A673 (cell line): ENCODE results near the gene SLC35B2. TPM values are rescaled to one million over a fixed set of nuclear protein-coding genes. Genes with fewer than 3 reads are reported as not detected.

ENCODE experiments used
- BruUV-seq: library from RNA; stranded (reverse); fragments of 400-500 nt; replicated peaks from 2 replicates; lab custom pipeline; 2021; lab: Mats Ljungman, UMichigan
- CTCF ChIA-PET: fragments of 300-600 bp; sonication (Branson Sonifier 250); formaldehyde crosslinking; loops from one replicate; lab custom pipeline; 2022; ENCODE audit warnings: antibody characterized with exemption; lab: Charles Lee
- POLR2A ChIA-PET: fragments of 300-600 bp; sonication (Branson Sonifier 250); formaldehyde crosslinking; loops from one replicate; lab custom pipeline; 2022; ENCODE audit warnings: antibody characterized with exemption; ENCODE audit not compliant: low non-redundant PET; lab: Charles Lee
- DNase-seq: peaks from one replicate; pipeline ENCODE4 v3.0.0-alpha.2; 2015; ENCODE audit warnings: low spot score
- H3K27ac ChIP-seq: fragments of 200-600 bp; sonication (generic); 2 replicates; pipeline ENCODE4 v1.5.1; 2016; ENCODE audit warnings: mixed run types, low read depth, mild to moderate bottlenecking, mixed read lengths, antibody characterized with exemption, low read length; ENCODE audit not compliant: poor library complexity, severe bottlenecking
- H3K27me3 ChIP-seq: fragments of 200-600 bp; sonication (generic); replicated peaks from 2 replicates; pipeline ENCODE4 v1.6.1; 2017; ENCODE audit warnings: mixed run types, low read depth, mild to moderate bottlenecking, mixed read lengths, antibody characterized with exemption, low read length; ENCODE audit not compliant: insufficient read depth, poor library complexity
- H3K36me3 ChIP-seq: fragments of 200-600 bp; sonication (generic); 2 replicates; pipeline ENCODE4 v1.6.1; 2016; ENCODE audit warnings: mixed run types, mild to moderate bottlenecking, mixed read lengths, antibody characterized with exemption, low read length; ENCODE audit not compliant: insufficient read depth, poor library complexity, severe bottlenecking
- H3K4me1 ChIP-seq: fragments of 200-600 bp; sonication (generic); 2 replicates; pipeline ENCODE4 v1.6.1; 2017; ENCODE audit warnings: mixed run types, mild to moderate bottlenecking, mixed read lengths, antibody characterized with exemption, low read length; ENCODE audit not compliant: insufficient read depth, poor library complexity, severe bottlenecking
- H3K4me3 ChIP-seq: fragments of 200-600 bp; sonication (generic); 2 replicates; pipeline ENCODE4 v1.5.1; 2016; ENCODE audit warnings: low read depth, mixed run types, mild to moderate bottlenecking, mixed read lengths, low read length; ENCODE audit not compliant: poor library complexity, severe bottlenecking
- H3K9me3 ChIP-seq: fragments of 200-600 bp; sonication (generic); 2 replicates; pipeline ENCODE4 v1.6.1; 2016; ENCODE audit warnings: mixed run types, low read depth, mild to moderate bottlenecking, mixed read lengths, antibody characterized with exemption, low read length; ENCODE audit not compliant: poor library complexity, severe bottlenecking
- EZH2 ChIP-seq: fragments of 200-600 bp; sonication (generic); IDR thresholded peaks from 2 replicates; pipeline ENCODE4 v1.6.1; 2017; ENCODE audit warnings: borderline replicate concordance, low read depth, mild to moderate bottlenecking, mixed read lengths, antibody characterized with exemption, low read length; ENCODE audit not compliant: poor library complexity, severe bottlenecking
- intact Hi-C: fragments of 100-400 bp; cut with micrococcal nuclease; formaldehyde crosslinking; loops from one replicate; pipeline ENCODE4 v1.10.0; 2022; ENCODE audit not compliant: unreplicated experiment
- total RNA-seq: library from RNA; stranded (reverse); gene quantifications from 2 replicates; pipeline ENCODE4 v1.2.3, GENCODE V29; 2021
- TF ChIP-seq, protein P1 (sequence below): fragments of 300-800, 200-600 bp; sonication (generic); conservative IDR thresholded peaks from 2 replicates; pipeline ENCODE4 v1.5.1; 2017; ENCODE audit warnings: low read depth, mild to moderate bottlenecking, antibody characterized with exemption, low read length, moderate library complexity, mixed read lengths

SLC35B2 gene
- total RNA-seq, 1 experiment from 2014 or later: 52.0 TPM

DNA sequence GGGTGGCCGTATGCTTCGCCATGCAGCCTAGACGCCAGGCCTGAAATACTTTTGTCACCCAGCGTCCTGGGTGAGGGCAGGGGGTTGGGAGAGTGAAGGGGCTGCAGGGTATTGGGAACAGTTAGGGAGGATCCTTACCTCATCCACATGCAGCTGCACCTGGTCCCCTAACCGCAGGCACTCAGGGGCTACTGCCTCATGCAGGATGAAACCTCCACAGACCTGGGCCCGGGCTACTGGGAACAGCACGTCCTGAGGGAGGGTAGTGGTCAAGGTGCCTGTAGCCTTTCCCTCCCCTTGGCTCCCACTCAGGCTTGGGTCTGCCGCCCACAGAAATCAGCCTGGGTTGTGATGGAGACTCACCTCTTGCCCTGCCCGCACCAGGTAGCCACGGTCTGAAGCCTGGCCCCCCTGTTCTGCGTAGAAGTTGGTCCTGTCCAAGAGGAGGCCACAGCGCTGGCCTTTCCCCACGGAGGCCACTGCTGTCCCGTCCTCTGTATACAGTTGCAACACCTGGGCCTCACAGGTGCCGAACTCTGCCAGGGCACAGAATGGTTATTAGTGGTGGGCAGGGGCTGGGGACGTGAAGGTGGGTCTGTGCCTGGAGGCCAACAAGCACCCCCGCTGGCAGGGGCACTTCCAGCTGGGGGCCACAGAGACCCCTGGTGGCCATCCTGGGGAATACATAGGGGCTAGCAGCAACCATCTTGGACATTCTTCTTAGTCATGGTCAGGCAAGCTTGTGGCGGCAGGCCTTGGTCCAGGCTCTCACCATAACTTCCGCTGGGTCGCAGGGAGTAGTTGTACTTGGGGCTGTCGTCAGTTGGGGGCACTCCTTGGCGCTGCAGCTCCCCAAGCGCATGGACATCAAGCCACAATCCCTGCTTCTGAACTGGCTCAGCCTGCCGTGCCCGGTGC, 47.2 kb upstream of the SLC35B2 start:
- TF ChIP-seq, protein P1, sequence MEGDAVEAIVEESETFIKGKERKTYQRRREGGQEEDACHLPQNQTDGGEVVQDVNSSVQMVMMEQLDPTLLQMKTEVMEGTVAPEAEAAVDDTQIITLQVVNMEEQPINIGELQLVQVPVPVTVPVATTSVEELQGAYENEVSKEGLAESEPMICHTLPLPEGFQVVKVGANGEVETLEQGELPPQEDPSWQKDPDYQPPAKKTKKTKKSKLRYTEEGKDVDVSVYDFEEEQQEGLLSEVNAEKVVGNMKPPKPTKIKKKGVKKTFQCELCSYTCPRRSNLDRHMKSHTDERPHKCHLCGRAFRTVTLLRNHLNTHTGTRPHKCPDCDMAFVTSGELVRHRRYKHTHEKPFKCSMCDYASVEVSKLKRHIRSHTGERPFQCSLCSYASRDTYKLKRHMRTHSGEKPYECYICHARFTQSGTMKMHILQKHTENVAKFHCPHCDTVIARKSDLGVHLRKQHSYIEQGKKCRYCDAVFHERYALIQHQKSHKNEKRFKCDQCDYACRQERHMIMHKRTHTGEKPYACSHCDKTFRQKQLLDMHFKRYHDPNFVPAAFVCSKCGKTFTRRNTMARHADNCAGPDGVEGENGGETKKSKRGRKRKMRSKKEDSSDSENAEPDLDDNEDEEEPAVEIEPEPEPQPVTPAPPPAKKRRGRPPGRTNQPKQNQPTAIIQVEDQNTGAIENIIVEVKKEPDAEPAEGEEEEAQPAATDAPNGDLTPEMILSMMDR: peak; percentile 86
- no peak for TF ChIP-seq EZH2
- Histone ChIP-seq H3K4me3 (no peak overlapping the region), H3K27me3 (no peaks in the 10 kb centered on the region), H3K27ac (peak overlapping the region; percentile 47), H3K36me3 (peaks cover 56% of the 10 kb centered on the region), H3K9me3 (no peaks in the 10 kb centered on the region), H3K4me1 (no peaks in the 10 kb centered on the region)
- no TSS peak for BruUV-seq
- intact Hi-C loops: loop anchor here (2.0 kb wide), 1 partner anchor 36 kb away; no protein-coding TSS in a partner anchor
- ChIA-PET POLR2A (no interaction called here), CTCF (interaction anchor here (0.6 to 2.1 kb wide), 5 partner anchors 8 to 208 kb away, joined by 3 to 18 read pairs (median 5); partner anchors contain the start of genes AARS2 and TMEM151B)
- peak; percentile 51 for DNase-seq

DNA sequence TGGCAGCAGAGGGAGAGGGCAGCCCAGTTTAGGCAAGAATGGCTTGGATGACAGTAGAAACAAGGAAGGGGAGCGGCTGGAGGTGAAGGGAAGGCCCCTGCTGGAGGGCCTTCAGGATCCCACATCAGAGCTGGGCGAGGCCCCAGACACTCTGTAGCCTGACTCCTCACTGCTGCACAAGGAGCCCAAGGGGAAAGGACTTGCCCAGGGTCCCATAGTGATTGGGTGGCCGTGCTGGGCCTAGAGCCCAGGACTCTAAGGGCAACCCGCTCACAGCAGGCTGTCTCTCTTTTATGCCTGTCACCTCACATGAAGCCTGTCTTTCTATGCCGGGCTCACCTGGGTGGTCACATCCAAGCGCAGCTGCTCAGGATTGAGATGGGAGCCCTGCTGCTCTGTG, 46.5 kb upstream of the SLC35B2 start:
- POLR2A ChIA-PET: no interaction called here
- Histone ChIP-seq H3K9me3 (no peaks in the 10 kb centered on the region), H3K4me3 (no peak overlapping the region), H3K4me1 (no peaks in the 10 kb centered on the region), H3K27me3 (no peaks in the 10 kb centered on the region), H3K36me3 (peaks cover 50% of the 10 kb centered on the region), H3K27ac (no peak overlapping the region)
- DNase-seq: no peak
- intact Hi-C loops: loop anchor here (2.0 kb wide), 1 partner anchor 35 kb away; no protein-coding TSS in a partner anchor
- CTCF ChIA-PET: no interaction called here
- TF ChIP-seq EZH2: no peak
- TF ChIP-seq, protein P1: no peak
- no TSS peak for BruUV-seq

DNA sequence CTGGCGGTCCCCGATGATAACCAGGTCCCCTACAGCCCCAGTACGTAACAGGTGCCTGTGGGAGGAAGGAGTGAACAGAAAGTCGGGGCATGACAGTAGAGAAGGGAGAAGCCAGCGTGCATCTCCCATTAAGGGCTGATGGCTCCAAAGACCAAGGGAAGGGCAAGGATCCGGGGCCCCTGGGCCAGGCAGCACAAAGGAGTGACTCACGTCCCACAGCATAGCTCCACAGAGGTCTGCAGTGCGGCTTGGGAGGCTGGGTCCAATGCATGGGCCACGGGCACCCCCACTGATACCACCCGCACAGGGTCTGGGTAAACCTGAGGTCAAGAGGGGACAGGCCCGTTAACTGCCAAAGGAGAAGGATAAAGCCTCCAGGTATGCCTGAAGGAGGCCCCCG, 45.5 kb upstream of the SLC35B2 start:
- Histone ChIP-seq H3K9me3 (no peaks in the 10 kb centered on the region), H3K27me3 (peaks cover 4% of the 10 kb centered on the region), H3K27ac (no peak overlapping the region), H3K4me1 (no peaks in the 10 kb centered on the region), H3K36me3 (peaks cover 50% of the 10 kb centered on the region), H3K4me3 (no peak overlapping the region)
- BruUV-seq: no TSS peak
- POLR2A ChIA-PET: no interaction called here
- CTCF ChIA-PET: no interaction called here
- no peak for DNase-seq
- TF ChIP-seq, protein P1: no peak
- no peak for TF ChIP-seq EZH2
- intact Hi-C loops: no loop called here
